ENCODE measurements around the gene RAX2. TPM values are rescaled to one million over a fixed set of nuclear protein-coding genes. Genes with fewer than 3 reads are reported as not detected.

RAX2 gene
- total and polyA plus RNA-seq, 9 of the 15 experiments (the other 6 are each of a cell fraction or from before 2014, with no cell fraction given): not detected

DNA sequence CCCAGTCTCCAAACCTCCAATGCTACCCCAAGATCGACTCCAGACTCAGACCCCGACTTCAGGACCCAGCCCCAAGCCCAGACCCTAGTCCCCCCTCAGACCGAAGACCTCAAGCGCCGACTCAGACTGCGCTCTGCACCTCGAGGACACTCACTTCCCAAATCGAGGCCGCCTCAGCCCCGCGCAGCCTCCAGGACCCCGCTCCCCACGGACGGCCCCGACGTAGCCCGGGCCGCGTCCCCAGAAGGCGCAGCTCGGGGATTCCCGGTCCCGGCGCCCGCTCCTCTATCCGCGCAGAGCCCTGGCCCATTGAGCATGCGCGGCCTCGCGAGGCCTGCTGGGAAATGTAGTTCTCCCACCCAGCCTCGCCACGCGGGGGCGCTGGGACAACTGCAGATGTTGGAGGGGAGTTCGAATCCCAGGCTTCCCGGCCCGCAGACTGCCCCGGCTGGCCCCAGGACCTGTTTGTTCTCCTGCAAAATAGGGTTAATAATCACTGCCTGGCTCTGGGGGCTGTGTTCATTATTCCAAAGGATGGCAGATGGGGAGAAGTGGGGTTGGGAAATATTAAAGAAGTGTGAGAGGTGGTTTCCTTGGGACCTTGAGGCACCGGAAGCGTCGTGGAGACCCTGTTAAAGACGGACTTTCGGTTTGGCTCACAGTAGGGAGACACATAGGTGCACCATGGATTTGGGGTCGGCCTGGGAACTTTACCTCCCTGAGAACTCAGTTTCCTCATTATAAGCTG lies 10.5 kb downstream of the RAX2 start, which contains the start of gene APBA3 (continued):
- TF ChIP-seq MGA (IDR thresholded peaks at IDR 0.05) (no peak; the same call in 1 of the 2 replicates), BRF2 (IDR thresholded peaks at IDR 0.05; ENCODE audit: borderline replicate concordance, insufficient read depth, insufficient read length) (no peak)
- TF ChIP-seq, protein P1, sequence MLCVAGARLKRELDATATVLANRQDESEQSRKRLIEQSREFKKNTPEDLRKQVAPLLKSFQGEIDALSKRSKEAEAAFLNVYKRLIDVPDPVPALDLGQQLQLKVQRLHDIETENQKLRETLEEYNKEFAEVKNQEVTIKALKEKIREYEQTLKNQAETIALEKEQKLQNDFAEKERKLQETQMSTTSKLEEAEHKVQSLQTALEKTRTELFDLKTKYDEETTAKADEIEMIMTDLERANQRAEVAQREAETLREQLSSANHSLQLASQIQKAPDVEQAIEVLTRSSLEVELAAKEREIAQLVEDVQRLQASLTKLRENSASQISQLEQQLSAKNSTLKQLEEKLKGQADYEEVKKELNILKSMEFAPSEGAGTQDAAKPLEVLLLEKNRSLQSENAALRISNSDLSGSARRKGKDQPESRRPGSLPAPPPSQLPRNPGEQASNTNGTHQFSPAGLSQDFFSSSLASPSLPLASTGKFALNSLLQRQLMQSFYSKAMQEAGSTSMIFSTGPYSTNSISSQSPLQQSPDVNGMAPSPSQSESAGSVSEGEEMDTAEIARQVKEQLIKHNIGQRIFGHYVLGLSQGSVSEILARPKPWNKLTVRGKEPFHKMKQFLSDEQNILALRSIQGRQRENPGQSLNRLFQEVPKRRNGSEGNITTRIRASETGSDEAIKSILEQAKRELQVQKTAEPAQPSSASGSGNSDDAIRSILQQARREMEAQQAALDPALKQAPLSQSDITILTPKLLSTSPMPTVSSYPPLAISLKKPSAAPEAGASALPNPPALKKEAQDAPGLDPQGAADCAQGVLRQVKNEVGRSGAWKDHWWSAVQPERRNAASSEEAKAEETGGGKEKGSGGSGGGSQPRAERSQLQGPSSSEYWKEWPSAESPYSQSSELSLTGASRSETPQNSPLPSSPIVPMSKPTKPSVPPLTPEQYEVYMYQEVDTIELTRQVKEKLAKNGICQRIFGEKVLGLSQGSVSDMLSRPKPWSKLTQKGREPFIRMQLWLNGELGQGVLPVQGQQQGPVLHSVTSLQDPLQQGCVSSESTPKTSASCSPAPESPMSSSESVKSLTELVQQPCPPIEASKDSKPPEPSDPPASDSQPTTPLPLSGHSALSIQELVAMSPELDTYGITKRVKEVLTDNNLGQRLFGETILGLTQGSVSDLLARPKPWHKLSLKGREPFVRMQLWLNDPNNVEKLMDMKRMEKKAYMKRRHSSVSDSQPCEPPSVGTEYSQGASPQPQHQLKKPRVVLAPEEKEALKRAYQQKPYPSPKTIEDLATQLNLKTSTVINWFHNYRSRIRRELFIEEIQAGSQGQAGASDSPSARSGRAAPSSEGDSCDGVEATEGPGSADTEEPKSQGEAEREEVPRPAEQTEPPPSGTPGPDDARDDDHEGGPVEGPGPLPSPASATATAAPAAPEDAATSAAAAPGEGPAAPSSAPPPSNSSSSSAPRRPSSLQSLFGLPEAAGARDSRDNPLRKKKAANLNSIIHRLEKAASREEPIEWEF (CRISPR knock-in tag; IDR thresholded peaks at IDR 0.05): no peak
- TF ChIP-seq, protein P2, sequence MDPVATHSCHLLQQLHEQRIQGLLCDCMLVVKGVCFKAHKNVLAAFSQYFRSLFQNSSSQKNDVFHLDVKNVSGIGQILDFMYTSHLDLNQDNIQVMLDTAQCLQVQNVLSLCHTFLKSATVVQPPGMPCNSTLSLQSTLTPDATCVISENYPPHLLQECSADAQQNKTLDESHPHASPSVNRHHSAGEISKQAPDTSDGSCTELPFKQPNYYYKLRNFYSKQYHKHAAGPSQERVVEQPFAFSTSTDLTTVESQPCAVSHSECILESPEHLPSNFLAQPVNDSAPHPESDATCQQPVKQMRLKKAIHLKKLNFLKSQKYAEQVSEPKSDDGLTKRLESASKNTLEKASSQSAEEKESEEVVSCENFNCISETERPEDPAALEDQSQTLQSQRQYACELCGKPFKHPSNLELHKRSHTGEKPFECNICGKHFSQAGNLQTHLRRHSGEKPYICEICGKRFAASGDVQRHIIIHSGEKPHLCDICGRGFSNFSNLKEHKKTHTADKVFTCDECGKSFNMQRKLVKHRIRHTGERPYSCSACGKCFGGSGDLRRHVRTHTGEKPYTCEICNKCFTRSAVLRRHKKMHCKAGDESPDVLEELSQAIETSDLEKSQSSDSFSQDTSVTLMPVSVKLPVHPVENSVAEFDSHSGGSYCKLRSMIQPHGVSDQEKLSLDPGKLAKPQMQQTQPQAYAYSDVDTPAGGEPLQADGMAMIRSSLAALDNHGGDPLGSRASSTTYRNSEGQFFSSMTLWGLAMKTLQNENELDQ (CRISPR knock-in tag; IDR thresholded peaks at IDR 0.05; ENCODE audit: borderline replicate concordance): no peak

Measured in K562 (cell line).